Neural cell (in vitro differentiated cells): Measurements from ENCODE around the gene CPLX1. TPM values are rescaled to one million over a fixed set of nuclear protein-coding genes. Genes with fewer than 3 reads are reported as not detected.

Experiments
- H2AFZ ChIP-seq: fragments of 200-600, 300-800 bp; sonication (generic), shearing (Covaris generic); 2 replicates; pipeline ENCODE4 v1.6.0; 2014; ENCODE audit warnings: low read depth, mild to moderate bottlenecking, antibody characterized with exemption, low read length, moderate library complexity
- H3F3A ChIP-seq: fragments of 200-600 bp; shearing (Covaris generic); 2 replicates; pipeline ENCODE4 v1.6.1; 2016; ENCODE audit warnings: mild to moderate bottlenecking, moderate library complexity, mixed read lengths, antibody characterized with exemption, low read length; ENCODE audit not compliant: insufficient read depth, poor library complexity, severe bottlenecking
- H3K27ac ChIP-seq: fragments of 200-600, 300-800 bp; sonication (generic), shearing (Covaris generic); 2 replicates; pipeline ENCODE4 v1.5.1; 2014; ENCODE audit warnings: mild to moderate bottlenecking, low read length, moderate library complexity
- H3K27me3 ChIP-seq: fragments of 300-800, 200-600 bp; sonication (generic), shearing (Covaris generic); 2 replicates; pipeline ENCODE4 v1.6.0; 2014; ENCODE audit warnings: mild to moderate bottlenecking, low read depth, low read length, moderate library complexity; ENCODE audit not compliant: insufficient read depth
- H3K36me3 ChIP-seq: fragments of 300-800, 200-600 bp; sonication (generic), shearing (Covaris generic); 2 replicates; pipeline ENCODE4 v1.5.1; 2014; ENCODE audit warnings: mild to moderate bottlenecking, antibody characterized with exemption, low read length, moderate library complexity; ENCODE audit not compliant: insufficient read depth
- H3K4me2 ChIP-seq: fragments of 300-800, 200-600 bp; sonication (generic), shearing (Covaris generic); 2 replicates; pipeline ENCODE4 v1.6.0; 2014; ENCODE audit warnings: mild to moderate bottlenecking, low read length
- H3K4me3 ChIP-seq: fragments of 300-800, 200-600 bp; sonication (generic), shearing (Covaris generic); 2 replicates; pipeline ENCODE4 v1.5.1; 2014; ENCODE audit warnings: mild to moderate bottlenecking, low read length, moderate library complexity
- H3K79me2 ChIP-seq: fragments of 200-600 bp; shearing (Covaris generic); replicated peaks from 2 replicates; pipeline ENCODE4 v1.6.0; 2014; ENCODE audit warnings: mild to moderate bottlenecking, low read length, moderate library complexity; ENCODE audit not compliant: insufficient read depth
- H3K9ac ChIP-seq: fragments of 300-800, 200-600 bp; sonication (generic), shearing (Covaris generic); 2 replicates; pipeline ENCODE4 v1.6.1; 2016; ENCODE audit warnings: mild to moderate bottlenecking, low read length, mixed read lengths
- H3K9me2 ChIP-seq: fragments of 200-600 bp; shearing (Covaris generic); 2 replicates; pipeline ENCODE4 v1.6.1; 2016; ENCODE audit warnings: mild to moderate bottlenecking, low read length, mixed read lengths; ENCODE audit not compliant: insufficient read depth
- H3K9me3 ChIP-seq: fragments of 200-600, 300-800 bp; sonication (generic), shearing (Covaris generic); 2 replicates; pipeline ENCODE4 v1.6.1; 2016; ENCODE audit warnings: mild to moderate bottlenecking, mixed run types, low read length, moderate library complexity, mixed read lengths
- H4K20me1 ChIP-seq: fragments of 200-600 bp; shearing (Covaris generic); 2 replicates; pipeline ENCODE4 v1.6.1; 2016; ENCODE audit warnings: mild to moderate bottlenecking, mixed run types; ENCODE audit not compliant: insufficient read depth
- CTCF ChIP-seq: fragments of 450-650 bp; IDR thresholded peaks from 2 replicates; pipeline ENCODE4 v1.5.1; 2014; ENCODE audit warnings: antibody characterized with exemption, mild to moderate bottlenecking, moderate library complexity; ENCODE audit not compliant: poor library complexity, severe bottlenecking
- EP300 ChIP-seq: fragments of 450-650 bp; conservative IDR thresholded peaks from 2 replicates; pipeline ENCODE4 v1.6.1; 2014; ENCODE audit warnings: antibody characterized with exemption, mild to moderate bottlenecking, moderate library complexity; ENCODE audit not compliant: poor library complexity, severe bottlenecking
- EZH2 ChIP-seq: fragments of 200-600, 300-800 bp; shearing (Covaris generic), sonication (generic); IDR thresholded peaks from 2 replicates; pipeline ENCODE4 v1.6.1; 2014; ENCODE audit warnings: antibody characterized with exemption, low read length, borderline replicate concordance, mild to moderate bottlenecking; ENCODE audit not compliant: insufficient read depth, poor library complexity, severe bottlenecking
- MXI1 ChIP-seq: fragments of 450-650 bp; conservative IDR thresholded peaks from 2 replicates; pipeline ENCODE4 v1.6.1; 2014; ENCODE audit warnings: antibody characterized with exemption, mild to moderate bottlenecking; ENCODE audit not compliant: poor library complexity, severe bottlenecking
- POLR2AphosphoS5 ChIP-seq: IDR thresholded peaks from 2 replicates; pipeline ENCODE4 v1.6.1; 2012
- RAD21 ChIP-seq: fragments of 450-650 bp; conservative IDR thresholded peaks from 2 replicates; pipeline ENCODE4 v1.6.1; 2014; ENCODE audit warnings: antibody characterized with exemption, mild to moderate bottlenecking, moderate library complexity
- REST ChIP-seq: IDR thresholded peaks from 2 replicates; pipeline ENCODE4 v1.6.1; 2012; ENCODE audit warnings: borderline replicate concordance
- SMC3 ChIP-seq: fragments of 450-650 bp; conservative IDR thresholded peaks from 2 replicates; pipeline ENCODE4 v1.6.1; 2014; ENCODE audit warnings: antibody characterized with exemption, mild to moderate bottlenecking, moderate library complexity; ENCODE audit not compliant: poor library complexity
- TAF1 ChIP-seq: IDR thresholded peaks from 2 replicates; pipeline ENCODE4 v1.6.1; 2012; ENCODE audit warnings: low read depth
- polyA plus RNA-seq: library from polyadenylated mRNA; depleted of rRNA; stranded (reverse); fragments of >200 nt; gene quantifications from 2 replicates; pipeline ENCODE4 v1.2.3, GENCODE V29; 2014

CPLX1 gene
- polyA plus RNA-seq, 1 donor from 2014 or later = 7.6 TPM

- Histone ChIP-seq H3F3A (no peaks in the 10 kb centered on the region), H2AFZ (no peak overlapping the region), H3K9ac (no peak overlapping the region), H3K4me3 (no peak overlapping the region), H3K36me3 (peaks cover 15% of the 10 kb centered on the region), H3K4me2 (no peak overlapping the region), H3K9me3 (no peaks in the 10 kb centered on the region), H3K27ac (no peak overlapping the region), H3K79me2 (no peaks in the 10 kb centered on the region), H4K20me1 (peaks cover 10% of the 10 kb centered on the region), H3K9me2 (no peaks in the 10 kb centered on the region), H3K27me3 (no peaks in the 10 kb centered on the region)
- TF ChIP-seq SMC3 = no peak
- TF ChIP-seq EZH2 = no peak
- TF ChIP-seq RAD21 = no peak
- no peak for TF ChIP-seq TAF1
- no peak for TF ChIP-seq REST
- TF ChIP-seq CTCF = no peak
- no peak for TF ChIP-seq POLR2AphosphoS5
- TF ChIP-seq MXI1 = no peak
- no peak for TF ChIP-seq EP300
These were observed 62.6 kb downstream of the CPLX1 start for GRCh38 chr4:763191-763810.

GRCh38 chr4:762211-763190 lies 63.4 kb downstream of the CPLX1 start:
- Histone ChIP-seq H3K27ac (no peak overlapping the region), H3K27me3 (no peaks in the 10 kb centered on the region)

More at GRCh38 chr4:762211-763190, 63.4 kb downstream of the CPLX1 start:
- Histone ChIP-seq H3K4me2 (no peak overlapping the region), H3K9me2 (no peaks in the 10 kb centered on the region), H4K20me1 (peaks cover 5% of the 10 kb centered on the region), H3K4me3 (no peak overlapping the region), H3K9ac (no peak overlapping the region), H3F3A (no peaks in the 10 kb centered on the region), H3K79me2 (no peaks in the 10 kb centered on the region), H3K36me3 (peaks cover 15% of the 10 kb centered on the region), H2AFZ (no peak overlapping the region), H3K9me3 (no peaks in the 10 kb centered on the region)
- TF ChIP-seq EZH2 = no peak
- no peak for TF ChIP-seq POLR2AphosphoS5
- TF ChIP-seq CTCF = no peak
- no peak for TF ChIP-seq TAF1
- no peak for TF ChIP-seq MXI1
- TF ChIP-seq EP300 = no peak
- no peak for TF ChIP-seq REST
- no peak for TF ChIP-seq RAD21
- TF ChIP-seq SMC3 = no peak
